Retina (tissue), 1 donor: ENCODE results near the gene L3MBTL3.
A peak's percentile ranks its signal among the peaks of the same experiment; 100 is the strongest.

Experiments
- DNase-seq: peaks from one replicate; pipeline ENCODE4 v3.0.0-alpha.2; 2016

L3MBTL3 gene

GRCh38 chr6:130018292-130018743 lies at the start of gene L3MBTL3:
TSS of gene L3MBTL3 (plus strand) at chr6:130018581. CDS start at chr6:130042700, 24,119 bp downstream.
- peak; percentile 93 for DNase-seq

GRCh38 chr6:129969064-129969463 lies 49.3 kb upstream of the L3MBTL3 start:
- no peak for DNase-seq

DNA sequence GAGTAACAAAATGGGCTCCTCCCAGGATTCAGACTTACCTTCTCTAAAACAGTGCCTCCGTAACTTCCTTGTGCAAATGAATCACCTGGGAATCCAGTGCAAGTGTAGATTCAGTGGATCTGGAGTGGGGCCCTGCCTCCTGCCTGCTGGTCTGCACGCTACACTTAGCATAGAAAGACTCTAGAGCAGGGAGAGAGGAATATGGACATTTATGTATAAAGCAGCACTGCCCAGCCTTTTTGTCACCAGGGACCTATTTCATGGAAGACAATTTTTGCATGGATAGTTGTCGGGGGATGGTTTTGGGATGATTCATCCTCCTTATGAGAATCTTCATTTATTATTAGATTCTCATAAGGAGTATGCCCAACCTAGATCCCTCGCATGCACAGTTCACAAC lies 42.3 kb upstream of the L3MBTL3 start:
- DNase-seq, result no peak

- DNase-seq, result no peak
Measured at GRCh38 chr6:129978148-129978916, 40.0 kb upstream of the L3MBTL3 start.

DNA sequence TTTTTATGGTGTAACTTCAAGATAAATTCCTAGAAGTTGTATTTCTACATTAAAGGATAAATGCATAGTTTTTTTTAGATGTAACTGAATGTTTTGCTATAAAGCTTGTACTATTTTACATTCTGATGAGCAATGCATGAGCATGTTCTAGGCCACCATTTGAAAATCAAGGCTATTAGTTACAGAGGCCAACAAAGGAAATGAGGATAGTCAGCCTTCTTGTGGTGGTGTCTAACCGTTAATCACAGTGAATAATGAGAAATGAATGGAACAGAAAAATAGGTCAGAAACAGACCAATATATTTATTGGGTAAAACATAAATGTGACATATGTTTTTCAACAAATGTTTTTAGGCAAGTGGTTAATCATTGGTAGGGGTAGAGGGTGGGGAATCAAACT lies 37.6 kb upstream of the L3MBTL3 start:
- no peak for DNase-seq

DNA sequence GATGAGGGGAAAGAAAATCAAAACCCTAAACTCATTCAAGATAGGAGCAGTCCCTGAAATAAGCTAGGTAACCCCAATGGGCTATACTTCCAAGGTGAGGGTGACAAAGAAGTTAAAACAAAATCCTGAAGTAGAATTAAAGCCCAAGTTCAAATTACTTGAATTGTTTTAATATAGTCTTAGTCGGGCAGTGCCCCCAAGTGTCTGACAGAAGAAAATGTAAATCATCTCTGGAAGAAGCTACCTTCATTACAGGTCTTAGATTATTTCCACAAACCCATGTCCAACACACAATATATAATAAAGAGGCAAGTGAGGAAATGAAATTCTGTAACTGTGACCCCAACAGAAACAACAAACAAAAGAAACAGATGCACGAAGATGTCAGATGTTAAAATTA lies 36.8 kb upstream of the L3MBTL3 start:
- DNase-seq, result no peak

- no peak for DNase-seq
Measured at GRCh38 chr6:129989396-129989795, 29.0 kb upstream of the L3MBTL3 start.

DNA sequence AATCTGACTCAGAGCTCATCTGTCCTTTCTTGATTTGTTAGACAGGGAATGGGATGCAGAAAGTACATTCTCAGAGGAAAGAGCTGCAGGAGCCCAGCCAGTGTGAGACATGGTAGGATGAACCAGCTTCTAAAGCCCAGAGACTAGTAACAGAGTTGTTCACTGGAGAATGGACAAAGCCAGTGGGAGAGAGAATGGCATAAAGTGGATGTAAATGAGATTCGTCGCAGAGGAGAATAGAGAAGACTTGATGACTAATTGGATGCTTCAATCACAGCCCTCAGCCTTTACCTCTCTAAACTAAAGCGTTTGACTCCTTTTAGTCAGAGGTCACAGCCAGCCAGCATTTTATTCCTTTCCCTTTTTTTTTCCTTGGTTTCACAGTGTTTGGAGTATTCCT lies 25.5 kb upstream of the L3MBTL3 start:
- DNase-seq, result no peak

DNA sequence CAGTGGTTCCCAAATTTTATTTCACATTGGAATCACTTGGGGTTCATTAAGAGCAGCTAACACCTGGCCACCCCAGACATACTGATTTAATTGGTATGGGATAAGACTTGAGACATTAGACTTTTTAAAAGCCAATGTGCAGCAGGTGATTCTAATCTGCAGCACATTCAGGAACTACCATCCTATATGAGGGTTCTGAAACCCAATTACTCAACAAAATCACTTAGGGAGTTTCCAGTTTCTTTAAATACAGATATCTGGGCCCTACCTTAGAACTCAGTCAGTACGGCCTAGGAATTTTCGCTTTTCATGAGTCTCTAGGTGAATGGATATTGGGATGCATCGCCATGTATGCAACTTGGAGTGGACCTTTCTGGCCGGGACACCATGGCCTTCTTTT lies 24.0 kb upstream of the L3MBTL3 start:
- no peak for DNase-seq

DNA sequence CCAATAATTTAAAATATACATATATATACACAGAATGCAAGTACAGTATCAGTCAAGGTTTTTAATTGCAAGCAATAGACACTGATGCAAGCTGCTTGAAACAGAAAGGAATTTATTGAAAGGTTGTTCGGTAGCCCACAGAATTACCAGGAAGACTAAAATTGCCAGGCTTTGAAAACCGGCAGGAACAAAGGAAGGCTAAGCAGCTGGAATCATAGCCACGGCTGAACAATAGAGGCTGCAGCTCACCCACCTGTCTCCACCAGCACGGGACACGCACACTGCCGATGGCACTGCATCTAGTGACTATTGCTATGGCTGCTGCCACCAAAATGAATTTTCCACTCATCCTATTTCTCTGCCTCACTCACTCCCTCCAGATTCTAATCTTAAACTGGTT lies 22.0 kb upstream of the L3MBTL3 start:
- no peak for DNase-seq

DNA sequence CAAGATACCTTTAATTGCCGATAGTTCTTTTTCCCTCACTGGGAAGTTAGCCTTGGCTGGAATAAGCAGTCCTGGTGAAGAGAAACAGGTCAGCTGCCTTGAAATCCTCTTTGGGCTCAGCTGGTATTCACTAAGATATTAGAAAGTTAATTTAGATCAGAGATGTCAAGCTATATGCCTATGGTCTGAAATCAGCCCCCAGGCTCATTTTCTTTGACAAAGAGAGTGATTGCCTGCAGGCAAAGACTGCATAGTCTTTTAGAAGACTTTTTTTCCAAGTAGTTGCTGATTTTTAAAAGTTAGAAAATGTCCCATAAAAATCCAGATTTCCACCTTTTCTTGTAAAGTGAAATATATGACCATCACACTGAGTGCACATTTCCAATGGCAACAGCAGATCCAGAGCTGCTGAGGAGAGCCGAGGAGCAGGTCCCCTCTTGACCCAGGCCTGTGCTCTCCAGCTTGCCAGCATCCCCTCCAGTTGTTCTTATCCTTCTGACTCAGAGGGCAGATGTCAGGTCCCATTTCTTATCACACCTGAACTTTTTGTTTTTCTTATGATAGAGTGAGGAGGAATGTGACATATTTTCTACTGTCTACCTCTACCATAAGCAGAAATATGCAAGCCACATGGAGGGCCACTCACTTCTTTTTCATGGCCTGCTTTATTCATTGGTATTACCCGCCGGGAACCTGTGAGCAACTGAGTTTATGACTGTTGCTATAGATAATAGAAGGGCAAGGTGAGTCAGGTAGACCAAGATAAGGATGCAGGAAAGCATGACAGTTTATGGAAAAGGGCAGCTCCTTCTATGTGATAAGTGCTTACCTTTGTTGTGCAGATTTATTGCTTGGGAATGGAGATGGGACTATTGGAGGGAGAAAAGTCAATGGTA lies 17.6 kb upstream of the L3MBTL3 start:
- no peak for DNase-seq

- no peak for DNase-seq
Measured at GRCh38 chr6:130008236-130008873, 10.0 kb upstream of the L3MBTL3 start.

GRCh38 chr6:130009146-130009545 lies 9.2 kb upstream of the L3MBTL3 start:
- no peak for DNase-seq

GRCh38 chr6:130010387-130010786 lies 8.0 kb upstream of the L3MBTL3 start:
- DNase-seq, result no peak

DNA sequence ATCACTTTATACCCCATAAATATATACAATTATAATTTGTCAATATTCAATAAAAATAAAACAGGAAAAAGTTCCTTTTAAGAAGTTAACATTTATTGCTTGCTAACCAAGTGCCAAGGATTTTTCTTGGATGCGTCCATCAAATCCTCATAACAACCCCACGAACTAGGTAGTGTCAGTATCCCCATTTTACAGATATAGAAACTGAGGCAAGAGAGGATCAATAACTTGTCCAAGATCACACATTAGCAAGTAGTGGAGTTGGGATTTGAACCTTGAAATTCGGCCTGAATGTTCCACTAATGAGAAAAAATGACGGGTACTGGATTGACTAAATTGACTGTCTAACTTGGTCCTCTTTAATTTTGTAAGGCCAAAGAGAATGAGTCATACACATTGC lies 5.7 kb upstream of the L3MBTL3 start:
- no peak for DNase-seq

- DNase-seq, result no peak
Measured at GRCh38 chr6:130018744-130019325, 454 bp downstream of the L3MBTL3 start.

DNA sequence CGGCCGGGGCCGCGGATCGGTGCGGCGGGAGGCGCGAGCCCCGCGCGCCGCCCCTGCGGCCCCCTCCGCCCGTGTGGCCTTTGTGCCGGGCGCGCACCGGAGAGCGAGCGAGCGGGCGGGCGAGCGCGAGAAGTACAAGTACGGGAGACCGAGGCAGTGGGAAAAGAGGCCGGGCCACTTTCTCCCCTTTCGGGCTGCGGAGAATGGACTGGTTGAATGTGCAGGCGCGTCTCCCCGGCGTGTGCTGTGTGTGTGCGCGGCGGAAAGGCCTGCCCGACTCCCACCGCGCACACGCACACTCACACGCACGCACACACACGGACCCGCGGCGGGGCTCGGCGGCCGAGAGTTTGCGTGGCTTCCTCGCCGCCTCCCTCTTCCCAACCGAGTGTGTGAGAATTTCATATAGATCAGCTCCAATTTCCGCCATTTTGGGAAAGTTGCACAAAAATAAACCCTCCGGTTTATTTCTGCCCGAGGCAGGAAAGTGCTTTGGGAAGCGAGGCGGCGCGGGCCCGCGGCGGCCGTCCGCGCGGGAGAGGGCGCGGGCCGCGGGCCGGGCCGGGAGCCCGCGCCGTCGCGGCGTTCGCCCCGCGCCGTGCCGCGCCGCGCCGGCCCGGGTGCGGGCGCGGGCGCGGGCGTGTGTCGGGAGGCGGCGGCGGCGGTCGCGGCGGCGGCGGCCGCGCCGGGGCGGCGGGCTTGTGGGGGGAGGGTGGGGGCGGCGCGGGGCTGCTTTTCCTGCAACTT lies 1.1 kb downstream of the L3MBTL3 start:
- DNase-seq, result peak; percentile 87

DNA sequence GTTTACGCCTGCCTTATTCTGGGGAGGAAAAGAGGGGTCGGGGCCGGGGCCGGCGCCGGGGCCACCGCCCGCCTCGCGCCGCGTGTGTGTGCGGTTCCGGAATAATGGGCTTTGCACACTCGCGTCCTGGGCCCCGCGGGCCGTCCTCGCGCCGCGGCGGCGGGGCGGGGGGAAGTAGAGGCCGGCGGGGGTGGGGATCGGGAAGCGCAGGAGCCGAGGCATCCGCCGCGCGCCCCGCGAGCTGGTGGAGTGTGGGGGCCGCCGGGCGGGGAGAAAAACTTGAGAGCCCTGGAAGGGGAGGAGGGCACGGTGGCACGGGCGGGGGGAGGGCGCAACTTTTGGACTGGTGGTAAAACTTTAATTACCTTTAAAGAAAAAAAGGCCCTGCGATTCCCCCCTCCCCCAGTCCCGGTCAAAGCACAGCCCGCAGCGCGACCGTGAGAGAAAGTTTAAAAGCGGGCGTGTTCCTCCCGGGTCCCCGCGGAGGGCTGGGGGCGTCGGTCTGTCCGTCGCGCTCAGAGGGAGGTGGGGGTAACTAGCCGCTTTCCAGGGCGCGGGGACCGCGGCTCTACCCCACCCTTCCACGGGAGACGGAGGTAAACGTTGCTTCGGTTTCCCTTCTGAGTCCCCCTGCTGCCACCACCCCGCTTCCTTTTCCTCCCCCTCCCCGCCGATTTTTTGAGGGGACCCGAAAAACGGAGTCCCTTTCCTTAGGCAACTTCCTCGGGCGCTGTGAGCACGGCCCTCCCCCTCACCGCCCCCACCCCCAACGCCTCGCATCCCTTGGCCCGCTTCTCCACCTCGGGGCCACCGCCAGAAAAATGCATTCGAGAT lies 1.9 kb downstream of the L3MBTL3 start:
- peak; percentile 51 for DNase-seq

GRCh38 chr6:130020907-130021629 lies 2.7 kb downstream of the L3MBTL3 start:
- peak; percentile 83 for DNase-seq

DNA sequence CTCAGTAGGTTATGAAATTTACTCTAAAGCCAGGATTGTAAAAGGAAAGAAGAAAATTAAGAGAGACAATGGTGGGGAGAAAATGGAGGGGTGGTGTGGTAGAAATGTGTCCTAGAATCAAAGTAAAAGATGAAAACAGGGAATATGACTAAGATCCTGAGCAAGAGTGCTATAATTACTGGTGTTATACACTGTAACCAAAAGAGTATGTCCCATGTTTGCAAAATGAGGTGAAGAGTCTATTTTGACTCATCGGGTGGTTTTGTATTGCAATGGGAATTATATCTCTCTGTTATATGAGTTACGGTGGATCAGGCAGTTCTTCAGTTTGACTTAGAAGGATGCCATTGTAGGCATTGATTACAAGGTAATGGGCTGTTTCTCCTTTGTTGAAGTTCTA lies 8.5 kb downstream of the L3MBTL3 start:
- DNase-seq, result no peak

- no peak for DNase-seq
Measured at GRCh38 chr6:130027948-130028347, 9.6 kb downstream of the L3MBTL3 start.
